GM12878 (cell line): ENCODE data around the gene BICDL2.
"Not testable (repeated sequence)": the region's sequence is repeated elsewhere in the genome, so short reads cannot be mapped to it uniquely, and the experiment has no call there.

Experiments
- DPF2 ChIP-seq: fragments of 450-650 bp; IDR thresholded peaks from 2 replicates; pipeline ENCODE4 v1.6.1; 2017; ENCODE audit warnings: mild to moderate bottlenecking
- GABPA ChIP-seq: IDR thresholded peaks from 2 replicates; pipeline ENCODE4 v1.6.1; 2014; ENCODE audit warnings: antibody characterized with exemption, low read depth, mild to moderate bottlenecking, inconsistent platforms
- POLR2A ChIP-seq: IDR thresholded peaks from 2 replicates; pipeline ENCODE4 v1.6.1; 2011; ENCODE audit warnings: low read depth, mild to moderate bottlenecking, low read length
- SREBF2 ChIP-seq: IDR thresholded peaks from 2 replicates; pipeline ENCODE4 v1.6.1; 2012; ENCODE audit warnings: mild to moderate bottlenecking, low read length
- SUPT20H ChIP-seq: IDR thresholded peaks from 2 replicates; pipeline ENCODE4 v1.6.1; 2011; ENCODE audit warnings: low read depth, mild to moderate bottlenecking, low read length, moderate library complexity, borderline replicate concordance; ENCODE audit not compliant: control insufficient read depth
- TF ChIP-seq, protein P1 (sequence below), 3 experiments: IDR thresholded peaks in 2 of 3; conservative IDR thresholded peaks in 1 of 3; 2 replicates each; pipeline ENCODE4 v1.5.1; 2011; ENCODE audit warnings: low read depth in 3 of 3, low read length in 3 of 3, mild to moderate bottlenecking in 3 of 3, control low read depth in 2 of 3, moderate library complexity in 2 of 3, inconsistent platforms in 1 of 3, mixed read lengths in 1 of 3; ENCODE audit not compliant: control insufficient read depth in 2 of 3, insufficient read depth in 1 of 3; ENCODE audit errors: extremely low read depth in 1 of 3
- TF ChIP-seq, protein P2 (sequence below): IDR thresholded peaks from 2 replicates; pipeline ENCODE4 v1.6.1; 2011; ENCODE audit warnings: borderline replicate concordance, low read depth, mild to moderate bottlenecking, moderate library complexity, mixed read lengths, low read length; ENCODE audit not compliant: insufficient read depth; ENCODE audit errors: extremely low read length

- not testable (repeated sequence) for TF ChIP-seq SREBF2, POLR2A, SUPT20H, GABPA, DPF2
- TF ChIP-seq, protein P1, sequence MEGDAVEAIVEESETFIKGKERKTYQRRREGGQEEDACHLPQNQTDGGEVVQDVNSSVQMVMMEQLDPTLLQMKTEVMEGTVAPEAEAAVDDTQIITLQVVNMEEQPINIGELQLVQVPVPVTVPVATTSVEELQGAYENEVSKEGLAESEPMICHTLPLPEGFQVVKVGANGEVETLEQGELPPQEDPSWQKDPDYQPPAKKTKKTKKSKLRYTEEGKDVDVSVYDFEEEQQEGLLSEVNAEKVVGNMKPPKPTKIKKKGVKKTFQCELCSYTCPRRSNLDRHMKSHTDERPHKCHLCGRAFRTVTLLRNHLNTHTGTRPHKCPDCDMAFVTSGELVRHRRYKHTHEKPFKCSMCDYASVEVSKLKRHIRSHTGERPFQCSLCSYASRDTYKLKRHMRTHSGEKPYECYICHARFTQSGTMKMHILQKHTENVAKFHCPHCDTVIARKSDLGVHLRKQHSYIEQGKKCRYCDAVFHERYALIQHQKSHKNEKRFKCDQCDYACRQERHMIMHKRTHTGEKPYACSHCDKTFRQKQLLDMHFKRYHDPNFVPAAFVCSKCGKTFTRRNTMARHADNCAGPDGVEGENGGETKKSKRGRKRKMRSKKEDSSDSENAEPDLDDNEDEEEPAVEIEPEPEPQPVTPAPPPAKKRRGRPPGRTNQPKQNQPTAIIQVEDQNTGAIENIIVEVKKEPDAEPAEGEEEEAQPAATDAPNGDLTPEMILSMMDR (IDR thresholded peaks at IDR 0.05 in 2 of 3, conservative IDR thresholded peaks at IDR 0.05 in 1 of 3; ENCODE audit: control insufficient read depth in 2 of 3, extremely low read depth in 1 of 3, insufficient read depth in 1 of 3, low read depth in 3 of 3, low read length in 3 of 3), result not testable (repeated sequence)
- TF ChIP-seq, protein P2, sequence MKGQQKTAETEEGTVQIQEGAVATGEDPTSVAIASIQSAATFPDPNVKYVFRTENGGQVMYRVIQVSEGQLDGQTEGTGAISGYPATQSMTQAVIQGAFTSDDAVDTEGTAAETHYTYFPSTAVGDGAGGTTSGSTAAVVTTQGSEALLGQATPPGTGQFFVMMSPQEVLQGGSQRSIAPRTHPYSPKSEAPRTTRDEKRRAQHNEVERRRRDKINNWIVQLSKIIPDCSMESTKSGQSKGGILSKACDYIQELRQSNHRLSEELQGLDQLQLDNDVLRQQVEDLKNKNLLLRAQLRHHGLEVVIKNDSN, result not testable (repeated sequence)
Measured at GRCh38 chr16:3081957-3082356, 45.2 kb upstream of the BICDL2 start.
